ENCODE results near the gene THRB. TPM values are rescaled to one million over a fixed set of nuclear protein-coding genes. Genes with fewer than 3 reads are reported as not detected.

The THRB gene
- total and polyA plus RNA-seq, 9 of the 15 experiments (the other 6 are each of a cell fraction or from before 2014, with no cell fraction given) = 1.7 to 14.9 (median 6.9) TPM

- TF ChIP-seq ARID3B (CRISPR knock-in tag; IDR thresholded peaks at IDR 0.05; ENCODE audit: borderline replicate concordance) (no peak), EP300 (IDR thresholded peaks at IDR 0.05; ENCODE audit: low read length) (peak; percentile 53; the same call in 1 of the 2 replicates)
Measured at GRCh38 chr3:24502690-24503089, 8.0 kb upstream of the THRB start (continued).

- FAIRE-seq = no peak
Measured at GRCh38 chr3:24500806-24501205, 6.2 kb upstream of the THRB start.

More at GRCh38 chr3:24500806-24501205, 6.2 kb upstream of the THRB start:
- TF ChIP-seq CEBPB (tag; IDR thresholded peaks at IDR 0.05) (peak; percentile 29; the same call in 1 of the 2 replicates), CEBPG (CRISPR knock-in tag; IDR thresholded peaks at IDR 0.05) (no peak), CEBPG (tag; conservative IDR thresholded peaks at IDR 0.05 in 1 of 2, IDR thresholded peaks at IDR 0.05 in 1 of 2) (peak; percentile 37 to 71; a peak in 3 of 4 replicates), PCBP1 (IDR thresholded peaks at IDR 0.05; ENCODE audit: low read depth, low read length, poor library complexity, severe bottlenecking) (no peak), C11orf30 (IDR thresholded peaks at IDR 0.05; ENCODE audit: low read depth) (no peak), ZNF12 (CRISPR knock-in tag; IDR thresholded peaks at IDR 0.05) (no peak)
- POLR2A ChIA-PET = interaction anchor here (0.9 kb wide), 1 partner anchor 20 kb away, joined by 3 read pairs; no protein-coding TSS in a partner anchor
- no peak for ATAC-seq
- Histone ChIP-seq H3K27me3 (ENCODE audit: control insufficient read depth in 2 of 2, insufficient read depth in 2 of 2, low read length in 2 of 2) (no peaks in the 10 kb centered on the region), H3K36me3 (ENCODE audit: control insufficient read depth, insufficient read depth, low read length) (no peaks in the 10 kb centered on the region), H2AFZ (ENCODE audit: low read depth, low read length) (no peak overlapping the region), H3K4me3 (no peak overlapping the region), H4K20me1 (replicated peaks; ENCODE audit: control insufficient read depth, insufficient read depth, low read length) (no peaks in the 10 kb centered on the region), H3K4me1 (replicated peaks in 1 of 2; ENCODE audit: control insufficient read depth in 2 of 2, insufficient read depth in 2 of 2, low read length in 2 of 2) (peaks cover under 1 to 30% of the 10 kb centered on the region in 2 experiments; a peak in 3 of 5 replicates), H3K4me2 (ENCODE audit: insufficient read depth, low read length) (no peak overlapping the region), H3K9me1 (ENCODE audit: control insufficient read depth, insufficient read depth, low read length) (no peaks in the 10 kb centered on the region), H3K27ac (ENCODE audit: extremely low read depth, low read depth, low read length) (no peak overlapping the region), H3K9ac (ENCODE audit: insufficient read depth in 1 of 2, low read depth in 2 of 2, low read length in 2 of 2) (no peak overlapping the region), H3K9me3 (replicated peaks; ENCODE audit: control insufficient read depth, insufficient read depth, low read depth, low read length) (no peaks in the 10 kb centered on the region), H3K79me2 (ENCODE audit: control insufficient read depth, insufficient read depth, low read length) (no peaks in the 10 kb centered on the region)
- no TSS peak for BruUV-seq (replicated peaks)
- CTCF ChIA-PET (ENCODE audit: low intra/inter-chr PET ratio) = no interaction called here
- 65% methylated on average over 1 of the region's 1 CpG for WGBS (ENCODE audit: insufficient coverage, low coverage, missing lambda C conversion rate)
- DNase-seq (ENCODE audit: extremely low read depth in 1 of 4, low spot score in 3 of 4) = no peak
- in situ Hi-C loops (cut with MboI) (no loop called here), intact Hi-C loops (cut with micrococcal nuclease) (no loop called here)

All from K562 (cell line).